GM23338 (cell line): ENCODE measurements around the gene CASTOR2. TPM values are rescaled to one million over a fixed set of nuclear protein-coding genes. Genes with fewer than 3 reads are reported as not detected.

Source experiments
- ATAC-seq: fragments of 200-7000 bp; cut with Tn5 transposase; 3 replicates; pipeline ENCODE4 v1.9.1; 2020
- DNase-seq: peaks from one replicate; pipeline ENCODE4 v3.0.0-alpha.2; 2015; ENCODE audit warnings: low spot score
- H2AFZ ChIP-seq: fragments of 200-600 bp; sonication (generic); 2 replicates; pipeline ENCODE4 v1.8.0; 2016; ENCODE audit warnings: antibody characterized with exemption, mild to moderate bottlenecking, moderate library complexity
- H3F3A ChIP-seq: fragments of 200-600 bp; sonication (generic); replicated peaks from 2 replicates; pipeline ENCODE4 v1.8.0; 2017; ENCODE audit warnings: antibody characterized with exemption, mixed run types, low read depth
- H3K27ac ChIP-seq: fragments of 200-600 bp; sonication (generic); 2 replicates; pipeline ENCODE4 v1.6.1; 2016; ENCODE audit warnings: low read depth
- H3K27me3 ChIP-seq: fragments of 200-600 bp; sonication (generic); 2 replicates; pipeline ENCODE4 v1.8.0; 2016; ENCODE audit warnings: mild to moderate bottlenecking, mixed run types, moderate library complexity; ENCODE audit not compliant: insufficient read depth
- H3K36me3 ChIP-seq: fragments of 200-600 bp; sonication (generic); 2 replicates; pipeline ENCODE4 v1.8.0; 2016; ENCODE audit warnings: mild to moderate bottlenecking; ENCODE audit not compliant: insufficient read depth
- H3K4me1 ChIP-seq: fragments of 200-600 bp; sonication (generic); 2 replicates; pipeline ENCODE4 v1.8.0; 2016; ENCODE audit warnings: mild to moderate bottlenecking, moderate library complexity; ENCODE audit not compliant: insufficient read depth
- H3K4me2 ChIP-seq: fragments of 200-600 bp; sonication (generic); 2 replicates; pipeline ENCODE4 v1.7.1; 2017; ENCODE audit warnings: mixed run types
- H3K4me3 ChIP-seq: fragments of 200-600 bp; sonication (generic); 2 replicates; pipeline ENCODE4 v1.6.1; 2016; ENCODE audit warnings: mixed run types
- H3K79me2 ChIP-seq: fragments of 200-600 bp; sonication (generic); replicated peaks from 2 replicates; pipeline ENCODE4 v1.8.0; 2017; ENCODE audit warnings: mild to moderate bottlenecking; ENCODE audit not compliant: insufficient read depth
- H3K9me2 ChIP-seq: fragments of 200-600 bp; sonication (generic); 2 replicates; pipeline ENCODE4 v1.8.0; 2017; ENCODE audit not compliant: insufficient read depth
- H4K20me1 ChIP-seq: fragments of 200-600 bp; sonication (generic); replicated peaks from 2 replicates; pipeline ENCODE4 v1.8.0; 2017; ENCODE audit warnings: mild to moderate bottlenecking; ENCODE audit not compliant: insufficient read depth
- H3K27ac Mint-ChIP-seq: 2 replicates; pipeline ENCODE4 v1.8.0; 2020; ENCODE audit warnings: inconsistent platforms, mild to moderate bottlenecking, moderate library complexity, mixed read lengths
- H3K27me3 Mint-ChIP-seq: 3 replicates; pipeline ENCODE4 v1.8.0; 2022; ENCODE audit warnings: low read depth, mild to moderate bottlenecking, moderate library complexity, mixed read lengths, inconsistent platforms; ENCODE audit not compliant: insufficient read depth, poor library complexity
- H3K36me3 Mint-ChIP-seq: 3 replicates; pipeline ENCODE4 v1.8.0; 2021; ENCODE audit warnings: low read depth, mild to moderate bottlenecking, inconsistent platforms, moderate library complexity, mixed read lengths
- H3K4me1 Mint-ChIP-seq: 3 replicates; pipeline ENCODE4 v1.8.0; 2020; ENCODE audit warnings: mild to moderate bottlenecking, inconsistent platforms, mixed read lengths
- H3K4me3 Mint-ChIP-seq: 3 replicates; pipeline ENCODE4 v1.8.0; 2021; ENCODE audit warnings: moderate library complexity, mild to moderate bottlenecking, inconsistent platforms, mixed read lengths
- H3K9me3 Mint-ChIP-seq: 3 replicates; pipeline ENCODE4 v1.8.0; 2020; ENCODE audit warnings: moderate library complexity, mild to moderate bottlenecking, inconsistent platforms, mixed read lengths
- CTCF ChIP-seq, 2 experiments: fragments of 200-600 bp in 1 of 2; sonication (generic) in 1 of 2; conservative IDR thresholded peaks; 2 replicates each; pipeline versions ENCODE4 v1.5.1 to v1.6.1; 2016 to 2017; ENCODE audit warnings: antibody characterized with exemption in 2 of 2, low read depth in 2 of 2, mild to moderate bottlenecking in 2 of 2, moderate library complexity in 1 of 2
- ETS1 ChIP-seq: IDR thresholded peaks from 2 replicates; pipeline ENCODE4 v1.6.1; 2016; ENCODE audit warnings: antibody characterized with exemption
- EZH2phosphoT487 ChIP-seq: fragments of 200-600 bp; sonication (generic); IDR thresholded peaks from one replicate; pipeline ENCODE4 v1.8.1; 2018; ENCODE audit warnings: antibody characterized with exemption; ENCODE audit not compliant: unreplicated experiment
- JUNB ChIP-seq: IDR thresholded peaks from one replicate; pipeline ENCODE4 v1.6.1; 2016; ENCODE audit warnings: antibody characterized with exemption; ENCODE audit not compliant: unreplicated experiment
- POLR2AphosphoS5 ChIP-seq: IDR thresholded peaks from 2 replicates; pipeline ENCODE4 v1.6.1; 2016; ENCODE audit warnings: antibody characterized with exemption, low read depth
- REST ChIP-seq: IDR thresholded peaks from one replicate; pipeline ENCODE4 v1.6.1; 2018; ENCODE audit warnings: antibody characterized with exemption; ENCODE audit not compliant: unreplicated experiment
- STAT1 ChIP-seq: IDR thresholded peaks from one replicate; pipeline ENCODE4 v1.6.1; 2016; ENCODE audit warnings: antibody characterized with exemption; ENCODE audit not compliant: unreplicated experiment
- polyA plus RNA-seq: library from polyadenylated mRNA; unstranded; fragments of >200 nt; fragmentation: Nextera tagmentation; extraction: Ambion mirVana; gene quantifications from 2 replicates; pipeline ENCODE4 v1.2.1, GENCODE V29; 2016
- total RNA-seq: library from RNA; depleted of rRNA; stranded (reverse); fragments of >200 nt; shearing (Covaris generic); gene quantifications from 2 replicates; pipeline ENCODE4 v1.2.3, GENCODE V29; 2014
- TF ChIP-seq, protein P1 (sequence below): fragments of 250-450 bp; sonication (Bioruptor Pico); IDR thresholded peaks from 2 replicates; pipeline ENCODE4 v1.5.0; 2020; ENCODE audit warnings: mild to moderate bottlenecking, moderate library complexity

CASTOR2 gene
- total and polyA plus RNA-seq, 2 experiments from 2014 or later: 3.2 to 35.7 TPM

DNA sequence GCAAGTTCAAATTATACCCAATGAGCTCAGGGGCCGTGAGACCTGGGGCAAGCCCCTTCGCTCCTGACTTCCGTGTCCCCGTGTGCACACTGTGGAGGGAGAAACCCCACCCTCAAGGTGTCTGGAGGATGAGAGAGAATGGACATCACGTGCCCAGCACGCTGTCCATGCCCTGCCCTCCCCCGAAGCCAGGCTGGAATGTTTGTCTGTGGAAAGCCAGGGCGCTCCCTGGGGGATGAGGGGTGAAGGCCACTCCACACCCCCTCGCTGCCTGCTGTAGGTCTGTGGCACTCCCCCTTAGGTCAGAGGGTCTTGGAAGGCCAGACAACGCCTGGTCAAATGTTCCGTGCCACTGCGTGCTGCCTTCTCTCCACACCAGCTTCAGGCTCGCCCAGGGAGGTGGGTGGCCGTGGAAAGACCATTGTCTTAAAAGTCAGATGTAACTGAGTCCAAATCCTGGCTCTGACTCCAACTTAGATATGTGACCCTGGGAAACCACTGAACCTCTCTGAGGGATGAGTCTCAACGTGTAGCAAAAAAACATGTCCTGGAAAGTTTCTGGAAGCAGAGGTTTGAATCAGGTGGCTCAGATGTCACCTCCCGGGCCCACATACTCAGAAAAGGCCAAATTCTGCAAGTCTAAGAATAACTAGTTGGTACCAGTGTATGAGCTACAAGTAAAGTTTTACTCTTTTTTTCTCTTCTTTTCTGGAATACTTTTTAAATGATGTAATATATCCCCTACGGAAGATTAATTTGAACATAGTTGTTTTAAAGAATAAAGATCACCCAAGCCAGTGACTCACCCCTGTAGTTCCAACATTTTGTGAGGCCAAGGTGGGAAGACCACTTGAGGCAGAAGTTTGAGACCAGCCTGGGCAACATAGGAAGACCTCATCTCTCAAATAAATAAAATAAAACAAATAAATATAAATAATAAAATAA is 84.2 kb downstream of the CASTOR2 start:
- ATAC-seq: no peak
- no peaks in the 10 kb centered on the region for H3K27me3 ChIP-seq
- H3K27ac Mint-ChIP-seq: no peak overlapping the region
- H3F3A ChIP-seq: no peaks in the 10 kb centered on the region
- peaks cover 11% of the 10 kb centered on the region for H3K27me3 Mint-ChIP-seq
- no peak for TF ChIP-seq REST
- TF ChIP-seq CTCF (conservative IDR thresholded peaks at IDR 0.05; ENCODE audit: low read depth in 2 of 2): no peak
- TF ChIP-seq POLR2AphosphoS5: no peak
- TF ChIP-seq JUNB: no peak
- no peak for TF ChIP-seq STAT1
- no peak for TF ChIP-seq ETS1
- no peak for TF ChIP-seq EZH2phosphoT487
- no peaks in the 10 kb centered on the region for H3K9me2 ChIP-seq
- H3K79me2 ChIP-seq: no peaks in the 10 kb centered on the region
- H2AFZ ChIP-seq: no peak overlapping the region
- no peaks in the 10 kb centered on the region for H3K9me3 Mint-ChIP-seq
- H3K27ac ChIP-seq: no peak overlapping the region
- no peak overlapping the region for H3K4me3 ChIP-seq
- no peak overlapping the region for H3K4me3 Mint-ChIP-seq
- H3K4me1 ChIP-seq: no peaks in the 10 kb centered on the region
- 0 out of 2 replicates have a peak, but pooled peaks cover 7% of the 10 kb centered on the region for H3K36me3 ChIP-seq
- H4K20me1 ChIP-seq: peaks cover 4% of the 10 kb centered on the region
- no peak for DNase-seq
- peaks cover 48% of the 10 kb centered on the region for H3K36me3 Mint-ChIP-seq
- H3K4me1 Mint-ChIP-seq: no peaks in the 10 kb centered on the region
- no peak overlapping the region for H3K4me2 ChIP-seq

DNA sequence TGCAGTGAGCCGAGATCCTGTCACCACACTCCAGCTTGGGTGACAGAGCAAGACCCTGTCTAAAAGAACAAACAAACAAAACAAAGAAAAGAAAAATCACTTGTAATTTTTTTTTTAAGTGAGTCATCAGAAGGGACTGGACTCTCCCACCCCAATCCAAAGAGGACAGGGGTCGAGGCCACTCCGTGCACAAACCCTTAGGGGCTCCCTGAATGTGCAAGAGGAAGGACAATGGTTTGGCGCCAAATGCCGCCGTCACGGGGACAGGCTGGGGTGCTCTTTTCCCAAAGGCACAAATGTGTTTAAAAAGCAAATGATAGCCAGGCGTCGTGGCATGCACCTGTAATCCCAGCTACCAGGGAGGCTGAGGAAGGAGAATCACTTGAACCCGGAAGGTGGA is 85.3 kb downstream of the CASTOR2 start:
- Histone ChIP-seq H3F3A (no peaks in the 10 kb centered on the region), H3K4me3 (no peak overlapping the region), H2AFZ (no peak overlapping the region), H3K4me2 (no peak overlapping the region), H4K20me1 (peaks cover 4% of the 10 kb centered on the region), H3K27ac (no peak overlapping the region), H3K36me3 (0 out of 2 replicates have a peak, but pooled peaks cover 7% of the 10 kb centered on the region), H3K4me1 (no peaks in the 10 kb centered on the region), H3K79me2 (no peaks in the 10 kb centered on the region), H3K9me2 (no peaks in the 10 kb centered on the region), H3K27me3 (no peaks in the 10 kb centered on the region)
- H3K4me1 Mint-ChIP-seq: no peaks in the 10 kb centered on the region
- no peak for ATAC-seq
- peaks cover 8% of the 10 kb centered on the region for H3K27me3 Mint-ChIP-seq
- no peak overlapping the region for H3K4me3 Mint-ChIP-seq
- H3K27ac Mint-ChIP-seq: no peak overlapping the region
- DNase-seq: no peak
- peaks cover 50% of the 10 kb centered on the region for H3K36me3 Mint-ChIP-seq
- H3K9me3 Mint-ChIP-seq: no peaks in the 10 kb centered on the region
- TF ChIP-seq, protein P1, sequence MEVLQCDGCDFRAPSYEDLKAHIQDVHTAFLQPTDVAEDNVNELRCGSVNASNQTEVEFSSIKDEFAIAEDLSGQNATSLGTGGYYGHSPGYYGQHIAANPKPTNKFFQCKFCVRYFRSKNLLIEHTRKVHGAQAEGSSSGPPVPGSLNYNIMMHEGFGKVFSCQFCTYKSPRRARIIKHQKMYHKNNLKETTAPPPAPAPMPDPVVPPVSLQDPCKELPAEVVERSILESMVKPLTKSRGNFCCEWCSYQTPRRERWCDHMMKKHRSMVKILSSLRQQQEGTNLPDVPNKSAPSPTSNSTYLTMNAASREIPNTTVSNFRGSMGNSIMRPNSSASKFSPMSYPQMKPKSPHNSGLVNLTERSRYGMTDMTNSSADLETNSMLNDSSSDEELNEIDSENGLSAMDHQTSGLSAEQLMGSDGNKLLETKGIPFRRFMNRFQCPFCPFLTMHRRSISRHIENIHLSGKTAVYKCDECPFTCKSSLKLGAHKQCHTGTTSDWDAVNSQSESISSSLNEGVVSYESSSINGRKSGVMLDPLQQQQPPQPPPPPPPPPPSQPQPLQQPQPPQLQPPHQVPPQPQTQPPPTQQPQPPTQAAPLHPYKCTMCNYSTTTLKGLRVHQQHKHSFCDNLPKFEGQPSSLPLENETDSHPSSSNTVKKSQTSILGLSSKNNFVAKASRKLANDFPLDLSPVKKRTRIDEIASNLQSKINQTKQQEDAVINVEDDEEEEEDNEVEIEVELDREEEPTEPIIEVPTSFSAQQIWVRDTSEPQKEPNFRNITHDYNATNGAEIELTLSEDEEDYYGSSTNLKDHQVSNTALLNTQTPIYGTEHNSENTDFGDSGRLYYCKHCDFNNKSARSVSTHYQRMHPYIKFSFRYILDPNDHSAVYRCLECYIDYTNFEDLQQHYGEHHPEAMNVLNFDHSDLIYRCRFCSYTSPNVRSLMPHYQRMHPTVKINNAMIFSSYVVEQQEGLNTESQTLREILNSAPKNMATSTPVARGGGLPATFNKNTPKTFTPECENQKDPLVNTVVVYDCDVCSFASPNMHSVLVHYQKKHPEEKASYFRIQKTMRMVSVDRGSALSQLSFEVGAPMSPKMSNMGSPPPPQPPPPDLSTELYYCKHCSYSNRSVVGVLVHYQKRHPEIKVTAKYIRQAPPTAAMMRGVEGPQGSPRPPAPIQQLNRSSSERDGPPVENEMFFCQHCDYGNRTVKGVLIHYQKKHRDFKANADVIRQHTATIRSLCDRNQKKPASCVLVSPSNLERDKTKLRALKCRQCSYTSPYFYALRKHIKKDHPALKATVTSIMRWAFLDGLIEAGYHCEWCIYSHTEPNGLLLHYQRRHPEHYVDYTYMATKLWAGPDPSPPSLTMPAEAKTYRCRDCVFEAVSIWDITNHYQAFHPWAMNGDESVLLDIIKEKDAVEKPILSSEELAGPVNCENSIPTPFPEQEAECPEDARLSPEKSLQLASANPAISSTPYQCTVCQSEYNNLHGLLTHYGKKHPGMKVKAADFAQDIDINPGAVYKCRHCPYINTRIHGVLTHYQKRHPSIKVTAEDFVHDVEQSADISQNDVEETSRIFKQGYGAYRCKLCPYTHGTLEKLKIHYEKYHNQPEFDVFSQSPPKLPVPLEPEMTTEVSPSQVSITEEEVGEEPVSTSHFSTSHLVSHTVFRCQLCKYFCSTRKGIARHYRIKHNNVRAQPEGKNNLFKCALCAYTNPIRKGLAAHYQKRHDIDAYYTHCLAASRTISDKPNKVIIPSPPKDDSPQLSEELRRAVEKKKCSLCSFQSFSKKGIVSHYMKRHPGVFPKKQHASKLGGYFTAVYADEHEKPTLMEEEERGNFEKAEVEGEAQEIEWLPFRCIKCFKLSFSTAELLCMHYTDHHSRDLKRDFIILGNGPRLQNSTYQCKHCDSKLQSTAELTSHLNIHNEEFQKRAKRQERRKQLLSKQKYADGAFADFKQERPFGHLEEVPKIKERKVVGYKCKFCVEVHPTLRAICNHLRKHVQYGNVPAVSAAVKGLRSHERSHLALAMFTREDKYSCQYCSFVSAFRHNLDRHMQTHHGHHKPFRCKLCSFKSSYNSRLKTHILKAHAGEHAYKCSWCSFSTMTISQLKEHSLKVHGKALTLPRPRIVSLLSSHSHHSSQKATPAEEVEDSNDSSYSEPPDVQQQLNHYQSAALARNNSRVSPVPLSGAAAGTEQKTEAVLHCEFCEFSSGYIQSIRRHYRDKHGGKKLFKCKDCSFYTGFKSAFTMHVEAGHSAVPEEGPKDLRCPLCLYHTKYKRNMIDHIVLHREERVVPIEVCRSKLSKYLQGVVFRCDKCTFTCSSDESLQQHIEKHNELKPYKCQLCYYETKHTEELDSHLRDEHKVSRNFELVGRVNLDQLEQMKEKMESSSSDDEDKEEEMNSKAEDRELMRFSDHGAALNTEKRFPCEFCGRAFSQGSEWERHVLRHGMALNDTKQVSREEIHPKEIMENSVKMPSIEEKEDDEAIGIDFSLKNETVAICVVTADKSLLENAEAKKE: no peak
